ENCODE results near the gene PPP1R1B.

Gene PPP1R1B

GRCh38 chr17:39658760-39659159 is 32.0 kb downstream of the PPP1R1B start:
- DNase-seq: no peak

GRCh38 chr17:39659279-39660010 is 32.7 kb downstream of the PPP1R1B start:
- no peak for DNase-seq

DNA sequence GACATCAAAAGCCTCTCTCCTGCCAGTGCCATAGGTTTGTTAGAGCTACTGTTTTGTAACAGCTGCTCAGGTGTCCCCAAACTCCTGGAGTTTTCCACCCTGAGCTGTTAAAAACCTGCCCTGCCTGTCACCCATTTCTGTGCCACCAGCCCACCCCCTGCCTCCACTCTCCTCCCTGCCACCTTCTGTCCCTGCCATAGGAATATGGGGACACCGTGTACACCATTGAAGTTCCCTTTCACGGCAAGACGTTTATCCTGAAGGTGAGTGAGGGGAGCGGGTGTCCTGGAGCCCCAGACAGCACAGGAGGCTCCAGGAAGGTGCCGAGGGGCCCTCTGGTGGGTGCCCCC is 33.2 kb downstream of the PPP1R1B start:
- DNase-seq: no peak

- DNase-seq: no peak
Measured at GRCh38 chr17:39660397-39661385, 33.9 kb downstream of the PPP1R1B start.

DNA sequence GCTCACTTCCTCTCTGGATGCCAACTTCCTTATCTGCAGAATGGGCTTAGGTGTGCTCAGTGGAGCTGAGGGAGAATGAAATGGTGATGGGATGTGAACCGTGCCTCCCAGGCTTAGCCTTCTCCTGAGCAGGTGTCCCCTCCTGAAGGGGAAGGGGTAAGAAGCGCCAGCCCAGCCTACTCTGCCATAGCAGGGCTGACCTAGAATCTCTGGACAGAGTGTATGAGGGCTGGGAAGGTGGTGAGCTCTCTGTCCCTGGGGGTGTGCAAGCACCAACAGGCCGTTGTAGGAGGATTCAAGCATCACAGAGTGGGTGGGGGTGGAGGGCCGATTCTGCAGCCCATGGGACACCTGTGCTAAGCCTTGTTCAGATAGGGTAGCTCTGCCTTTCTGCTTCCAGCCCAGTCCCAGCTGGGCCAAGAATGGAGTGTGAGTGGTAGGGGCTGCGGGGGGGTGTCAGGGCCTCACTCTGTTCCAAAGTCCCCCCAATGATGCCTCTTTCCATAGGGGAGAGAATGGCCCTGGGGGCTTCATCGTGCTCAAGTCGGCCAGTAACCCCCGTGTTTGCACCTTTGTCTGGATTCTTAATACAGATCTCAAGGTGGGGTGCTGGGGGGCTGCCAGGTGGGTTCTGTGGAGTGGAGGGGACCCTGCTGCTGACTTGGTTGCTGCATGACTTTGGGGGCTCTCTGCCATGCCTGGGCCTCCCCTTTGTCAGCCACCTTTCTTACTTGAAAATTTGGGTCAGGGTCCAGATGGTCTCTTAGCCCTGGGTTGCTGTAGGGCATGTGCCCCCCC is 35.2 kb downstream of the PPP1R1B start:
- DNase-seq: no peak

DNA sequence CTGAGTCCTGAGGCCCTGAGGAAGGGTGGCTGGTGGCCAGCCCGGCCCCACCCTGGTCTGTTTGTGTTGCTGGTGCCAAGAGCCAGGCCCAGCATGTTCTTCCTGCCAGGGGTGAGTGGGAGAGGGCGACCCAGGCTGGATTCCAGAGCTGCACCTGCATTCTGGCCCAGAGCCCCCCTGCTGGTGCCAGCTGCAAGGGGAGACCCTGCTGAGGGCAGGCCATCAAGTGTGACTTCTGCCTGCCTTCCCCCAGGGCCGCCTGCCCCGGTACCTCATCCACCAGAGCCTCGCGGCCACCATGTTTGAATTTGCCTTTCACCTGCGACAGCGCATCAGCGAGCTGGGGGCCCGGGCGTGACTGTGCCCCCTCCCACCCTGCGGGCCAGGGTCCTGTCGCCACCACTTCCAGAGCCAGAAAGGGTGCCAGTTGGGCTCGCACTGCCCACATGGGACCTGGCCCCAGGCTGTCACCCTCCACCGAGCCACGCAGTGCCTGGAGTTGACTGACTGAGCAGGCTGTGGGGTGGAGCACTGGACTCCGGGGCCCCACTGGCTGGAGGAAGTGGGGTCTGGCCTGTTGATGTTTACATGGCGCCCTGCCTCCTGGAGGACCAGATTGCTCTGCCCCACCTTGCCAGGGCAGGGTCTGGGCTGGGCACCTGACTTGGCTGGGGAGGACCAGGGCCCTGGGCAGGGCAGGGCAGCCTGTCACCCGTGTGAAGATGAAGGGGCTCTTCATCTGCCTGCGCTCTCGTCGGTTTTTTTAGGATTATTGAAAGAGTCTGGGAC is 36.0 kb downstream of the PPP1R1B start:
- no peak for DNase-seq

DNA sequence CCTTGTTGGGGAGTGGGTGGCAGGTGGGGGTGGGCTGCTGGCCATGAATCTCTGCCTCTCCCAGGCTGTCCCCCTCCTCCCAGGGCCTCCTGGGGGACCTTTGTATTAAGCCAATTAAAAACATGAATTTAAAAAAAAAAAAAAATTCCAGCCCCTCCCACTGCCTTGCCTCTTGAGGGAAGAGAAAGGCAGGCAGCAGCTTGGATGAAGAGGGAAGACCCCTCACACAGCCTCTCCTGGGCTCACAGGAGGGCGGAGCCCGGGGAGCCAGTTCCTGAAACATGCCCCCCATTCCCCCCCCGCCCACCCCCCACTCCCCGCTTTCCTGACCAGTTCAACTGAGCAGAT is 36.6 kb downstream of the PPP1R1B start:
- DNase-seq: no peak

GRCh38 chr17:39663688-39664580 is 37.2 kb downstream of the PPP1R1B start:
- no peak for DNase-seq

DNA sequence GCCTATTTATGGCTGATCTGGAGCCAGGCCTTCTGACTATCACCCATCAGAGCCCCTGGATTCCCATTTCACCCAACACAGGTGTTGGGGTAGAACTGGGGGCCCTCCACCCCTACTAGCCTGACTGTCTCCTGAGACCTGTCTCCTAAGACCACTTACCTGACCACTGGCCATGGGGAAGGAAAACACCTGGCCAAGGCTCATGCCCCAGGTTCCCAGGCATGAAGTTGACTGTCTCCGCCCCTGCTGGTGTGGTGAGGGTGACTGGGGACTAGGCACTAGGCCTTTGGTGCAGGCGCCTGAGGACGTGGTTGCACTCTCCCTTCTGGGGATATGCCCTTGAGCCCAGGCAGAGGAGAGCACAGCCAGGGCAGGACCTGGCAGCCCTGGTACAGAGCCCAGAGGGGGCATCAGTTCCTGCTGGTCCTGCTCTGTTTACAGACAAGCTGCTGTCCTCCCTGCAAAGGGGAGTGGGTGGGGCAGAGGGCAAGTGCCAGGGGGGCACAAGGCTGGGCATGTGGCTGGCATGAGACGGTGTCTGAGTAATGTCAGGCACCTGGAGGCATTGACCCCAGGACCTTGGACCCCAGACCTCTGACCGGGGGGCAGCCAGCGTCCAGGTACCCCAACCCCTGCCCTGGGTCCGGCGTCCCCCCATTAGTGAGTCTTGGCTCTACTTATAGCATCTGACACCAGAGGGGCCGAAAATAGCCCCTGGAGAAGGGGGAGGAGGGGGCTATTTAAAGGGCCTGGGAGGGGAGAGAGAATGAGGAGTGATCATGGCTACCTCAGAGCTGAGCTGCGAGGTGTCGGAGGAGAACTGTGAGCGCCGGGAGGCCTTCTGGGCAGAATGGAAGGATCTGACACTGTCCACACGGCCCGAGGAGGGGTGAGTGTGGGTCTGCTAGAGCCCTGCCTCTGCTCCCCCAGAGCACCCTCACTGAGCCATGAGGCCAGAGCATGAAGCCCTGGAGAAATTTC is 38.1 kb downstream of the PPP1R1B start, which contains the start of gene TCAP:
TSS of gene TCAP (plus strand) at position 769 of the 981 bp plus-strand sequence. CDS start at position 780, 11 bp downstream.
- DNase-seq: no peak

DNA sequence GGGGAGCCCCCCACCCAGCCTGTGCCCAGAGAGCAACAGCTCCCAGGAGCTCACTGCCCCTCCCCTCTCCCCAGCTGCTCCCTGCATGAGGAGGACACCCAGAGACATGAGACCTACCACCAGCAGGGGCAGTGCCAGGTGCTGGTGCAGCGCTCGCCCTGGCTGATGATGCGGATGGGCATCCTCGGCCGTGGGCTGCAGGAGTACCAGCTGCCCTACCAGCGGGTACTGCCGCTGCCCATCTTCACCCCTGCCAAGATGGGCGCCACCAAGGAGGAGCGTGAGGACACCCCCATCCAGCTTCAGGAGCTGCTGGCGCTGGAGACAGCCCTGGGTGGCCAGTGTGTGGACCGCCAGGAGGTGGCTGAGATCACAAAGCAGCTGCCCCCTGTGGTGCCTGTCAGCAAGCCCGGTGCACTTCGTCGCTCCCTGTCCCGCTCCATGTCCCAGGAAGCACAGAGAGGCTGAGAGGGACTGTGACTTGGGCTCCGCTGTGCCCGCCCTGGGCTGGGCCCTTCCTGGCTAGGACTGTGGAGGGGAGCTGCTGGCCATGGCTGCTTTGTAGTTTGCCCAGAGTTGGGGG is 39.0 kb downstream of the PPP1R1B start:
- no peak for DNase-seq

DNA sequence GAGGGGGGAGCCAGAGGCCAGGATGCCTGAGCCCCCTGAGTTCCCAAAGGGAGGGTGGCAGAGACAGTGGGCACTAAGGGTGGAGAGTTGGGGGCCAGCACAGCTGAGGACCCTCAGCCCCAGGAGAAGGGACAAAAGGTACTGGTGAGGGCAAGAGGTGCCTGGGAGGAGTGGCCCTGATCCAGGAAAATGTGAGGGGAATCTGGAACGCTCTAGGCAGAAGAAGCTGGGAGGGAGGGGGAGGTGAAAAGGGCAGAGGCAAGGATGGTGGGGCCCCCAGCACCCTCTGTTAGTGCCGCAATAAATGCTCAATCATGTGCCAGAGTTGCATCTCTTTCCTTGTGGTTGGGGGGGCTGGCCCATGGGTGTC is 39.5 kb downstream of the PPP1R1B start:
- no peak for DNase-seq

GRCh38 chr17:39666601-39667261 is 40.0 kb downstream of the PPP1R1B start:
- no peak for DNase-seq

- no peak for DNase-seq
Measured at GRCh38 chr17:39667262-39667944, 40.7 kb downstream of the PPP1R1B start.

DNA sequence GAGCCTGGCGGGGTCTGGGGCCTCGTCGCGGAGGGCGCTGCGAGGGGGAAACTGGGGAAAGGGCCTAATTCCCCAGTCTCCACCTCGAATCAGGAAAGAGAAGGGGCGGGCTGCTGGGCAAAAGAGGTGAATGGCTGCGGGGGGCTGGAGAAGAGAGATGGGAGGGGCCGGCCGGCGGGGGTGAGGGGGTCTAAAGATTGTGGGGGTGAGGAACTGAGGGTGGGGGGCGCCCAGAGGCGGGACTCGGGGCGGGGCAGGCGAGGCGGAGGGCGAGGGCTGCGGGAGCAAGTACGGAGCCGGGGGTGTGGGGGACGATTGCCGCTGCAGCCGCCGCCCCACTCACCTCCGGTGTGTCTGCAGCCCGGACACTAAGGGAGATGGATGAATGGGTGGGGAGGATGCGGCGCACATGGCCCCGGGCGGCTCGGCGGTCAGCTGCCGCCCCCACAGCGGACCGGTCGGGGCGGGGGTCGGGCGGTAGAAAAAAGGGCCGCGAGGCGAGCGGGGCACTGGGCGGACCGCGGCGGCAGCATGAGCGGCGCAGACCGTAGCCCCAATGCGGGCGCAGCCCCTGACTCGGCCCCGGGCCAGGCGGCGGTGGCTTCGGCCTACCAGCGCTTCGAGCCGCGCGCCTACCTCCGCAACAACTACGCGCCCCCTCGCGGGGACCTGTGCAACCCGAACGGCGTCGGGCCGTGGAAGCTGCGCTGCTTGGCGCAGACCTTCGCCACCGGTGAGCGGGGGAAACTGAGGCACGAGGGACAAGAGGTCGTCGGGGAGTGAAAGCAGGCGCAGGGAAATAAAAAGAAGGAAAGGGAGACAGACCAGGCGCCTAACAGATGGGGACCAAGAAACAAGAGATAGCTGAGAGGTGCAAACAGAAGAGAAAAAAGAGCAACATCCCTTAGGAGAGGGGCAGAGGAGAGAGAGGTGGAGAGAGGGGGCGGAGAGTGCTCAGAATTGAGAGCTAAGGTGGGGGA is 41.5 kb downstream of the PPP1R1B start, which contains the start of gene PNMT:
TSS of gene PNMT (plus strand) at position 509 of the 980 bp plus-strand sequence. CDS start at position 532, 23 bp downstream.
- peak; percentile 37 for DNase-seq

- no peak for DNase-seq
Measured at GRCh38 chr17:39669897-39670735, 43.4 kb downstream of the PPP1R1B start.

GRCh38 chr17:39670746-39671145 is 44.0 kb downstream of the PPP1R1B start:
- no peak for DNase-seq
